ENCODE measurements around the gene CTU1. TPM values are rescaled to one million over a fixed set of nuclear protein-coding genes. Genes with fewer than 3 reads are reported as not detected.

Gene CTU1
- total and polyA plus RNA-seq, 2 experiments from 2014 or later, result 4.2 to 9.0 TPM

- Histone ChIP-seq H3K9me3 (ENCODE audit: low read depth) (no peaks in the 10 kb centered on the region), H3K79me2 (ENCODE audit: insufficient read depth) (peaks cover 45% of the 10 kb centered on the region), H3F3A (ENCODE audit: insufficient read depth) (no peaks in the 10 kb centered on the region), H3K4me1 (ENCODE audit: insufficient read depth) (no peaks in the 10 kb centered on the region), H3K4me2 (ENCODE audit: unreplicated experiment) (peak overlapping the region; percentile 93), H4K20me1 (ENCODE audit: insufficient read depth) (no peaks in the 10 kb centered on the region), H3K27me3 (replicated peaks; ENCODE audit: insufficient read depth) (no peaks in the 10 kb centered on the region), H3K9me2 (ENCODE audit: insufficient read depth) (no peaks in the 10 kb centered on the region), H3K4me3 (peak overlapping the region; percentile 84), H3K27ac (peak overlapping the region; percentile 59), H3K9ac (peak overlapping the region; percentile 85), H3K36me3 (ENCODE audit: low read depth) (peaks cover 5% of the 10 kb centered on the region; the same call in 1 of the 2 replicates), H2AFZ (peak overlapping the region; percentile 90)
- in situ Hi-C loops (cut with MboI), result no loop called here
- TF ChIP-seq EZH2 (IDR thresholded peaks at IDR 0.05; ENCODE audit: insufficient read depth, poor library complexity, severe bottlenecking) (no peak), EZH2phosphoT487 (IDR thresholded peaks at IDR 0.05; ENCODE audit: insufficient read depth, low read depth) (no peak)
- 12 to 15% methylated on average over 18 of the region's 18 CpGs for WGBS, 2 experiments (ENCODE audit: low coverage in 1 of 2, low lambda C conversion rate in 2 of 2, missing lambda C conversion rate in 2 of 2)
- peak; percentile 63 for DNase-seq
Observed at GRCh38 chr19:51107406-51108065, 673 bp downstream of the CTU1 start.

GRCh38 chr19:51103926-51104341, 4.3 kb downstream of the CTU1 start:
- Histone ChIP-seq H3K27me3 (replicated peaks; ENCODE audit: insufficient read depth) (no peaks in the 10 kb centered on the region), H3K4me2 (ENCODE audit: unreplicated experiment) (no peak overlapping the region), H3K36me3 (ENCODE audit: low read depth) (peaks cover 5% of the 10 kb centered on the region; the same call in 1 of the 2 replicates), H3K9me3 (ENCODE audit: low read depth) (no peaks in the 10 kb centered on the region), H3K4me1 (ENCODE audit: insufficient read depth) (no peaks in the 10 kb centered on the region), H2AFZ (no peak overlapping the region), H3F3A (ENCODE audit: insufficient read depth) (no peaks in the 10 kb centered on the region), H3K9ac (no peak overlapping the region), H3K9me2 (ENCODE audit: insufficient read depth) (no peaks in the 10 kb centered on the region), H3K4me3 (no peak overlapping the region), H3K27ac (no peak overlapping the region), H4K20me1 (ENCODE audit: insufficient read depth) (no peaks in the 10 kb centered on the region), H3K79me2 (ENCODE audit: insufficient read depth) (peaks cover 69% of the 10 kb centered on the region)
- in situ Hi-C loops (cut with MboI), result no loop called here
- TF ChIP-seq EZH2 (IDR thresholded peaks at IDR 0.05; ENCODE audit: insufficient read depth, poor library complexity, severe bottlenecking) (no peak), EZH2phosphoT487 (IDR thresholded peaks at IDR 0.05; ENCODE audit: insufficient read depth, low read depth) (no peak)
- no peak for DNase-seq
- 95% methylated on average over 30 to 49 of the region's 49 CpGs for WGBS, 2 experiments (ENCODE audit: low coverage in 1 of 2, low lambda C conversion rate in 2 of 2, missing lambda C conversion rate in 2 of 2)

- Histone ChIP-seq H4K20me1 (ENCODE audit: insufficient read depth) (no peaks in the 10 kb centered on the region), H3K27ac (no peak overlapping the region), H3K9me2 (ENCODE audit: insufficient read depth) (no peaks in the 10 kb centered on the region), H3K4me2 (ENCODE audit: unreplicated experiment) (no peak overlapping the region), H3K36me3 (ENCODE audit: low read depth) (peaks cover 5% of the 10 kb centered on the region; the same call in 1 of the 2 replicates), H3K4me3 (no peak overlapping the region), H3K79me2 (ENCODE audit: insufficient read depth) (peaks cover 69% of the 10 kb centered on the region), H3F3A (ENCODE audit: insufficient read depth) (no peaks in the 10 kb centered on the region), H3K27me3 (replicated peaks; ENCODE audit: insufficient read depth) (no peaks in the 10 kb centered on the region), H3K4me1 (ENCODE audit: insufficient read depth) (no peaks in the 10 kb centered on the region), H3K9ac (no peak overlapping the region), H3K9me3 (ENCODE audit: low read depth) (no peaks in the 10 kb centered on the region), H2AFZ (no peak overlapping the region)
- no peak for DNase-seq
- in situ Hi-C loops (cut with MboI), result no loop called here
- WGBS, 2 experiments (ENCODE audit: low coverage in 1 of 2, low lambda C conversion rate in 2 of 2, missing lambda C conversion rate in 2 of 2), result 90 to 93% methylated on average over 7 of the region's 7 CpGs
- TF ChIP-seq EZH2phosphoT487 (IDR thresholded peaks at IDR 0.05; ENCODE audit: insufficient read depth, low read depth) (no peak), EZH2 (IDR thresholded peaks at IDR 0.05; ENCODE audit: insufficient read depth, poor library complexity, severe bottlenecking) (no peak)
Observed at GRCh38 chr19:51102991-51103390, 5.2 kb downstream of the CTU1 start.

GRCh38 chr19:51101171-51101865, 6.9 kb downstream of the CTU1 start:
- no peaks in the 10 kb centered on the region for H3F3A ChIP-seq (ENCODE audit: insufficient read depth)
- no peaks in the 10 kb centered on the region for H3K9me2 ChIP-seq (ENCODE audit: insufficient read depth)
- no peaks in the 10 kb centered on the region for H3K4me1 ChIP-seq (ENCODE audit: insufficient read depth)
- in situ Hi-C loops (cut with MboI), result no loop called here
- peak; percentile 52 for DNase-seq
- H2AFZ ChIP-seq, result no peak overlapping the region
- 94 to 98% methylated on average over 5 of the region's 5 CpGs for WGBS, 2 experiments (ENCODE audit: low coverage in 1 of 2, low lambda C conversion rate in 2 of 2, missing lambda C conversion rate in 2 of 2)
- peaks cover 5% of the 10 kb centered on the region; the same call in 1 of the 2 replicates for H3K36me3 ChIP-seq (ENCODE audit: low read depth)
- H3K4me3 ChIP-seq, result no peak overlapping the region
- H3K4me2 ChIP-seq (ENCODE audit: unreplicated experiment), result no peak overlapping the region
- no peaks in the 10 kb centered on the region for H4K20me1 ChIP-seq (ENCODE audit: insufficient read depth)
- TF ChIP-seq EZH2phosphoT487 (IDR thresholded peaks at IDR 0.05; ENCODE audit: insufficient read depth, low read depth) (no peak), EZH2 (IDR thresholded peaks at IDR 0.05; ENCODE audit: insufficient read depth, poor library complexity, severe bottlenecking) (no peak)
- H3K9me3 ChIP-seq (ENCODE audit: low read depth), result no peaks in the 10 kb centered on the region
- no peaks in the 10 kb centered on the region for H3K27me3 ChIP-seq (replicated peaks; ENCODE audit: insufficient read depth)
- H3K27ac ChIP-seq, result no peak overlapping the region
- H3K79me2 ChIP-seq (ENCODE audit: insufficient read depth), result peaks cover 52% of the 10 kb centered on the region
- no peak overlapping the region for H3K9ac ChIP-seq

Data from GM23248 (cell line).